Adipocyte (in vitro differentiated cells): ENCODE measurements around the gene PDE4B.

Source experiments
- DNase-seq: peaks from one replicate; pipeline ENCODE4 v3.0.0-alpha.2; 2015; ENCODE audit warnings: low read depth
- H3K27me3 ChIP-seq: replicated peaks from 2 replicates; pipeline ENCODE4 v1.7.0; 2013; ENCODE audit warnings: mild to moderate bottlenecking, low read length, moderate library complexity; ENCODE audit not compliant: control insufficient read depth, insufficient read depth
- H3K36me3 ChIP-seq: 2 replicates; pipeline ENCODE4 v1.7.0; 2013; ENCODE audit warnings: low read length, mild to moderate bottlenecking, moderate library complexity; ENCODE audit not compliant: control insufficient read depth, insufficient read depth, severe bottlenecking
- H3K4me1 ChIP-seq: 2 replicates; pipeline ENCODE4 v1.7.0; 2013; ENCODE audit warnings: mild to moderate bottlenecking, low read length, moderate library complexity; ENCODE audit not compliant: control insufficient read depth, insufficient read depth
- H3K4me3 ChIP-seq: 2 replicates; pipeline ENCODE4 v1.7.0; 2013; ENCODE audit warnings: mild to moderate bottlenecking, low read length, moderate library complexity
- H3K9ac ChIP-seq: 2 replicates; pipeline ENCODE4 v1.7.0; 2013; ENCODE audit warnings: mild to moderate bottlenecking, low read length, moderate library complexity
- H3K9me3 ChIP-seq: 2 replicates; pipeline ENCODE4 v1.7.0; 2013; ENCODE audit warnings: mild to moderate bottlenecking, low read length, moderate library complexity; ENCODE audit not compliant: control insufficient read depth

Gene PDE4B

DNA sequence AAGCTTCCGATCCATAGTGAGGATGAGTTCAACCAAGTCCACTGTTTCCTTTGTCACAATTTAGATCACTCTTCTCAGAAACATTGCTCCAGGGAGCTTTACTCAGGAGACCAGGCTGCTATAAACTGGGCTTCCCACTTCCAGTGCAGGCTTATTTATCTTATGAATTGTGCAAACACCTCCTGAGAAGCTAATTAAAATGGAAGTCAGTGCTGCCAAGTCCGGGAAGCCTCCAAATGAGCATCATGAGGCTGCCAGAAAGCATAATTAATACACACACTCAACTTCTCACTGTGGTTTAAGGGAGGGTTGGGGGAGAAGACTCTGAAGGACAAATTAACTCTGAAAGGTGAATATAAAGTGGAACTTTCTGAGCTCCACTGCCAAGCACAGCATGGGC, 596.2 kb downstream of the PDE4B start:
- H3K9ac ChIP-seq: no peak overlapping the region

DNA sequence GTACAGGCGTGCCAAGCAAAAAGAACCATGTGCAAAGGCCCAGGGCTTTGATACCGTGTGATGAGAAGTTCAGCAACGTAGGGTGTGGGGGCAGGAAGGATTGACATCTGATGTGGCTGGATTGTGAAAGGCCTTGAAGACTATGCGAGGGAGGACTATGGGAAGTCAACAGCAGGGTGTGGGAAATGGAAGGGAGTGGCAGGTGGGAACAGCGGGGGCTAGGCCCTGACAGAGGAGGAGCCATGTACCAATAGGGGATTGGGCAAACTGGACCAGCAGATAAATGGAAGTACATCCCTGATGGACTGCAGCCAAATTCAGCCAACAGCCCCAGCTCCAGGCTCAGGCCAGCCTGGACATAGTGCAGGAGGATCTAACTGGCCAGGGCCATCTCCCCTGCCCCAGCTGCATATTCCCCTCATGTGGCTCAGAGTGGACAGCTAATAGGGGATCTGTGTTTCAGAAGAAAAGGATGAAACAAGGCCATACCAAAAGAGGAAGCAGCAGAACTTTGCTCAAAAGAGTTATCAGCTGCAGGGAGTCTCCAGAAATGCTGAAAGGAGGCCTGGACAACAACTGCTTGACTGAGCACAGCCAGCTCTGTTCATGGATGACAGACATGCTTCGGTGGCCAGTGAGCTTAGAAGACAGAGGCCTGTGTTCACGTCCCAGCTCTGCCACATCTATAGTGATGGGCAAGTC, 601.0 kb downstream of the PDE4B start:
- H3K9me3 ChIP-seq: no peaks in the 10 kb centered on the region

More for the DNA sequence above, 596.2 kb downstream of the PDE4B start:
- H3K9me3 ChIP-seq: peaks cover 12% of the 10 kb centered on the region
- no peaks in the 10 kb centered on the region for H3K27me3 ChIP-seq
- H3K4me1 ChIP-seq: peaks cover 6% of the 10 kb centered on the region
- no peaks in the 10 kb centered on the region for H3K36me3 ChIP-seq
- H3K4me3 ChIP-seq: no peak overlapping the region
- no peak for DNase-seq

GRCh38 chr1:66394603-66395002, 601.9 kb downstream of the PDE4B start:
- no peaks in the 10 kb centered on the region for H3K9me3 ChIP-seq
- DNase-seq: no peak
- no peaks in the 10 kb centered on the region for H3K36me3 ChIP-seq
- H3K4me3 ChIP-seq: no peak overlapping the region
- no peak overlapping the region for H3K9ac ChIP-seq
- H3K27me3 ChIP-seq: no peaks in the 10 kb centered on the region
- H3K4me1 ChIP-seq: peaks cover 24% of the 10 kb centered on the region

More for the DNA sequence above, 601.0 kb downstream of the PDE4B start:
- Histone ChIP-seq H3K36me3 (no peaks in the 10 kb centered on the region), H3K4me1 (peaks cover 24% of the 10 kb centered on the region), H3K9ac (no peak overlapping the region), H3K4me3 (no peak overlapping the region), H3K27me3 (no peaks in the 10 kb centered on the region)
- no peak for DNase-seq

DNA sequence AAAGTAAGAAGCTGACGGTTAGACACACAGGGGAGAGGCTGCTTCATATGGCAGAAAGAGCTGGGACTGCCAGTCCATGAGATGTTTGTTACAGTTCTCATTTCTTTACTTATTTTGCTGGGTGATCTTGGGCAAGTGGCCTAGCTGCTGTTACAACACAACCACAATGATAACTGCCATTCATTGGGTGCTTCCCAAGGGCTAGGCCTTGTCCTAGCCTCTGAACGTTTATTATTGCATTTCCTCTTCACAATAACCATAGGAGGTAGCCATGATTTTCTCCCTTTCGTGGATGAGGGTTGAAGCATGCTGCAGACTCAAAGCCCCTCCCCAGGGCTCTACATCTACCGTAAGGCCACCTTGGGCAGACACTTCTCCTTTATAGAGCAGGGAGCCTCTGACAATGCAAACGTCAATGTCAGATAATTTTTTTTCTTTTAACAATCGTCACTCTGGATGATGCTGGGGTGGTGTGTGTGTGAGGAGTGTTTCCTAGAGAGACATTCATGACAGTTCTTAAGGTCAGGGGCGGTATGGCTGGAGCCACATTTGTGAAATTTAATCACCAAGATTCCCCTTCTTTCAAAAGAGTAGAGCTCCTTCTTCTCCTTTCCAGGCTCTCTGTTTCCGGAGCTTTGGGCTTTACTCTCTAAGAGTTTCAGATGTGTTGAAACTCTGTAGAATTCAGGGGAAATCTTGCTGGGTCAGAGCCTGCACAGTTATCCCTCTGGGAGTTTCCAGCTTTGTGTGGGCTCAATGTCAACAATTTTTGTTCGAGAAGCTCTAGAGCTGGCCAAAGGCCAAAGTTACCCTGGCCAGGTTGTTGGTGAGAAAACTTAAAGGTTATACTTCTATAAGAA, 602.7 kb downstream of the PDE4B start:
- peaks cover 30% of the 10 kb centered on the region for H3K4me1 ChIP-seq
- no peaks in the 10 kb centered on the region for H3K27me3 ChIP-seq
- H3K9me3 ChIP-seq: no peaks in the 10 kb centered on the region
- no peaks in the 10 kb centered on the region for H3K36me3 ChIP-seq
- DNase-seq: peak; percentile 64
- no peak overlapping the region for H3K9ac ChIP-seq
- H3K4me3 ChIP-seq: no peak overlapping the region

GRCh38 chr1:66396212-66396890, 603.7 kb downstream of the PDE4B start:
- Histone ChIP-seq H3K36me3 (no peaks in the 10 kb centered on the region), H3K27me3 (no peaks in the 10 kb centered on the region), H3K9ac (no peak overlapping the region), H3K4me1 (peaks cover 30% of the 10 kb centered on the region), H3K9me3 (no peaks in the 10 kb centered on the region), H3K4me3 (no peak overlapping the region)
- DNase-seq: peak; percentile 52

GRCh38 chr1:66397192-66397591, 604.5 kb downstream of the PDE4B start:
- H3K9ac ChIP-seq: no peak overlapping the region
- H3K4me1 ChIP-seq: peaks cover 39% of the 10 kb centered on the region
- no peak for DNase-seq
- H3K27me3 ChIP-seq: no peaks in the 10 kb centered on the region
- no peaks in the 10 kb centered on the region for H3K36me3 ChIP-seq
- H3K9me3 ChIP-seq: no peaks in the 10 kb centered on the region
- no peak overlapping the region for H3K4me3 ChIP-seq

DNA sequence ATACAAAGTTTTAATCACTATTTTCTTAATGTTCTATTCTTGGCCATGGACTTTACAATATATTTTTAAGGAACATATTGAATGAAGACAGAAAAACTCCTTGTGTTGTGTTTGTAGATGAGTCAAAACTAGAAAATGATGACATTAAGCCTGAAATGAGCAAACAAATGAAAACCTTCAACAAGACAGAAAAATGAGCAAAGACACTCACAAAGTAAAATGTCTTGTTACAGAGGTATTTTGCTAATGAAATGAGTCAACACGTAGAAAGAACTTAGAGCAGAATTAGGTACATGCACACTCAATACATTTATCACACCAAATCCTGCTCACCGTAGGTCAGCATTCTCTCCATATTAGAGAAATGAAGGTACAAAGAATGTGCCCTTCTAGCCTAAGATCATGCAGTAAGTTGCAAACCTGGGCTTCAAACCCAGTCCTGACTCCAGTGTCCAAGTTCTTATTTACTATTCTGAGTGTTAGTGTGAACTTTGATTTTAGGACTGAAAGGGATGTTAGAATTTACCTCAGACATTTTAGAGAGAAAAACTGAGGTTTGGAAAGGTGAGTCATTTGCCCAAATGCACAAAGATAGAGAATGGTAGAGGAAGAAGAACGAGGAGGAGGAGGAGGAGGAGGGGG, 607.3 kb downstream of the PDE4B start:
- H3K4me1 ChIP-seq: peaks cover 48% of the 10 kb centered on the region
- H3K4me3 ChIP-seq: no peak overlapping the region
- H3K36me3 ChIP-seq: no peaks in the 10 kb centered on the region
- H3K9ac ChIP-seq: no peak overlapping the region
- DNase-seq: peak; percentile 39
- no peaks in the 10 kb centered on the region for H3K9me3 ChIP-seq
- no peaks in the 10 kb centered on the region for H3K27me3 ChIP-seq

DNA sequence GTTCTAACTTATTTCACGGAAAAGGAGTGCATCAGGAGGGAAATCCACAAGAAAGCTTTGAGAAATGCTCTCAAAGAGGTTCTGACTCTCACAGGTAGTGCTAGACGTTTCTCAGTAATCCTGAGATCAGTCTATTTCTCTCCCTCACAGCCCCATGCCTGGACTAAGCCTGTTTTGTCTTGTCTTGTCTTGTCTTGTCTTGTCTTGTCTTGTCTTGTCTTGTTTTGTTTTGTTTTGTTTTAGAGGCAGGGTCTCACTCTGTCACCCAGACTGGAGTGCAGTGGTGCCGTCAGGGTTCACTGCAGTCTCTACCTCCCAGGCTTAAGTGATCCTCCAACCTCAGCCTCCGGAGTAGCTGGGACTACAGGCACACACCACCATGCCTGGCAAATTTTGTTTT, 608.0 kb downstream of the PDE4B start:
- DNase-seq: no peak
- Histone ChIP-seq H3K4me1 (peaks cover 42% of the 10 kb centered on the region), H3K9ac (no peak overlapping the region), H3K36me3 (no peaks in the 10 kb centered on the region), H3K27me3 (no peaks in the 10 kb centered on the region), H3K9me3 (no peaks in the 10 kb centered on the region), H3K4me3 (no peak overlapping the region)

GRCh38 chr1:66401244-66401643, 608.5 kb downstream of the PDE4B start:
- no peaks in the 10 kb centered on the region for H3K36me3 ChIP-seq
- peaks cover 36% of the 10 kb centered on the region for H3K4me1 ChIP-seq
- no peaks in the 10 kb centered on the region for H3K27me3 ChIP-seq
- no peaks in the 10 kb centered on the region for H3K9me3 ChIP-seq
- H3K9ac ChIP-seq: no peak overlapping the region
- DNase-seq: no peak
- H3K4me3 ChIP-seq: no peak overlapping the region

GRCh38 chr1:66402194-66402593, 609.5 kb downstream of the PDE4B start:
- H3K9ac ChIP-seq: no peak overlapping the region
- peak; percentile 50 for DNase-seq
- H3K36me3 ChIP-seq: no peaks in the 10 kb centered on the region
- peak overlapping the region; percentile 24 for H3K4me3 ChIP-seq
- no peaks in the 10 kb centered on the region for H3K27me3 ChIP-seq
- no peaks in the 10 kb centered on the region for H3K9me3 ChIP-seq
- H3K4me1 ChIP-seq: peaks cover 31% of the 10 kb centered on the region
